ENCODE data around the gene FGFR3. TPM values are rescaled to one million over a fixed set of nuclear protein-coding genes. Genes with fewer than 3 reads are reported as not detected.

The FGFR3 gene
- total RNA-seq, 1 donor from 2014 or later, result 34.2 TPM

- intact Hi-C loops (cut with DNase I), result no loop called here
- peaks cover 98% of the 10 kb centered on the region for H3K36me3 ChIP-seq
- TF ChIP-seq CTCF (IDR thresholded peaks at IDR 0.05), result no peak
- H3K27me3 ChIP-seq (ENCODE audit: low read depth), result no peaks in the 10 kb centered on the region
- peaks cover 5% of the 10 kb centered on the region for H3K4me1 ChIP-seq
- DNase-seq (no peak), ATAC-seq (no peak)
- no peak overlapping the region for H3K4me3 ChIP-seq
- no peak overlapping the region for H3K27ac ChIP-seq
- H3K9me3 ChIP-seq, result no peaks in the 10 kb centered on the region
Measured at GRCh38 chr4:1821679-1822567, 28.8 kb downstream of the FGFR3 start.

- peaks cover 5% of the 10 kb centered on the region for H3K4me1 ChIP-seq
- no peaks in the 10 kb centered on the region for H3K9me3 ChIP-seq
- intact Hi-C loops (cut with DNase I), result no loop called here
- peak in 1 of 2 donors; percentile 12 for ATAC-seq
- H3K27ac ChIP-seq, result no peak overlapping the region
- no peak overlapping the region for H3K4me3 ChIP-seq
- H3K27me3 ChIP-seq (ENCODE audit: low read depth), result no peaks in the 10 kb centered on the region
- no peak for DNase-seq
- no peak for TF ChIP-seq CTCF (IDR thresholded peaks at IDR 0.05)
- peaks cover 89% of the 10 kb centered on the region for H3K36me3 ChIP-seq
Measured at GRCh38 chr4:1822568-1823544, 29.8 kb downstream of the FGFR3 start.

GRCh38 chr4:1823545-1823932 lies 30.4 kb downstream of the FGFR3 start:
- intact Hi-C loops (cut with DNase I), result no loop called here
- ATAC-seq, result no peak
- peaks cover 5% of the 10 kb centered on the region for H3K4me1 ChIP-seq
- no peak overlapping the region for H3K4me3 ChIP-seq
- H3K27ac ChIP-seq, result no peak overlapping the region
- no peak for TF ChIP-seq CTCF (IDR thresholded peaks at IDR 0.05)
- no peaks in the 10 kb centered on the region for H3K9me3 ChIP-seq
- no peaks in the 10 kb centered on the region for H3K27me3 ChIP-seq (ENCODE audit: low read depth)
- DNase-seq, result no peak
- H3K36me3 ChIP-seq, result peaks cover 82% of the 10 kb centered on the region

- TF ChIP-seq CTCF (IDR thresholded peaks at IDR 0.05), result no peak
- peaks cover under 1% of the 10 kb centered on the region for H3K4me1 ChIP-seq
- H3K27me3 ChIP-seq (ENCODE audit: low read depth), result no peaks in the 10 kb centered on the region
- ATAC-seq, result no peak
- no peak for DNase-seq
- H3K27ac ChIP-seq, result no peak overlapping the region
- H3K36me3 ChIP-seq, result peaks cover 74% of the 10 kb centered on the region
- H3K4me3 ChIP-seq, result no peak overlapping the region
- intact Hi-C loops (cut with DNase I), result no loop called here
- no peaks in the 10 kb centered on the region for H3K9me3 ChIP-seq
Measured at GRCh38 chr4:1824746-1825145, 31.7 kb downstream of the FGFR3 start.

GRCh38 chr4:1825326-1825725 lies 32.2 kb downstream of the FGFR3 start:
- no peak for ATAC-seq
- H3K27ac ChIP-seq, result no peak overlapping the region
- peaks cover 74% of the 10 kb centered on the region for H3K36me3 ChIP-seq
- no peaks in the 10 kb centered on the region for H3K9me3 ChIP-seq
- DNase-seq, result no peak
- intact Hi-C loops (cut with DNase I), result no loop called here
- H3K4me3 ChIP-seq, result no peak overlapping the region
- TF ChIP-seq CTCF (IDR thresholded peaks at IDR 0.05), result no peak
- no peaks in the 10 kb centered on the region for H3K4me1 ChIP-seq
- no peaks in the 10 kb centered on the region for H3K27me3 ChIP-seq (ENCODE audit: low read depth)

All from lower lobe of right lung (tissue), 2 donors.